Body of pancreas (tissue), 4 donors: ENCODE measurements around the gene PDE8B.

Experiments
- POLR2A ChIP-seq, 3 donors: fragments of 450-650 bp; IDR thresholded peaks; one replicate each; pipeline ENCODE4 v1.6.1; 2016; ENCODE audit warnings: antibody characterized with exemption in 3 of 3, mild to moderate bottlenecking in 2 of 3
- TF ChIP-seq, protein P1 (sequence below), 7 experiments: fragments of 450-650 bp in 4 of 7; fragments of 200-600 bp in 3 of 7; sonication (generic) in 3 of 7; IDR thresholded peaks; one replicate each; pipeline ENCODE4 v1.5.1; 2016 to 2019; ENCODE audit warnings: antibody characterized with exemption in 7 of 7

DNA sequence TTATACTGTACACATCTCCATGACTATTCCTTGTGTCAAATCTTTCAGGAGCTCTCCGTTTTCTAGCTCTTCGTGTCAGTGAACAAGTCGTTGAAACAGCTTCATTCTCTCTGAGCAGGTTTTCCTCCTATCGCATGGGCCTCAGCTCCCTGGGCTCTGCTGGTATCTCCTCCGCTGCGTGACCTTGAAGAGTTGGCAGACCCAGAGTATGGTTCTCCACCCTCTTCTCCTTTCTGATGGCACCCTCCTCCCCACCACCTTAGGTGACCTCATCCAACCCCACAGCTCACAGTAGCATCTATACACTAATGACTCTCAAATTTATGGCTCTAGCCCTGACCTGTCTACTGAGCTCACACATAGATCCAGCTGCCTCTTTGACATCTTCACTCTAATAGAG is 36.0 kb upstream of the PDE8B start:
- TF ChIP-seq, protein P1, sequence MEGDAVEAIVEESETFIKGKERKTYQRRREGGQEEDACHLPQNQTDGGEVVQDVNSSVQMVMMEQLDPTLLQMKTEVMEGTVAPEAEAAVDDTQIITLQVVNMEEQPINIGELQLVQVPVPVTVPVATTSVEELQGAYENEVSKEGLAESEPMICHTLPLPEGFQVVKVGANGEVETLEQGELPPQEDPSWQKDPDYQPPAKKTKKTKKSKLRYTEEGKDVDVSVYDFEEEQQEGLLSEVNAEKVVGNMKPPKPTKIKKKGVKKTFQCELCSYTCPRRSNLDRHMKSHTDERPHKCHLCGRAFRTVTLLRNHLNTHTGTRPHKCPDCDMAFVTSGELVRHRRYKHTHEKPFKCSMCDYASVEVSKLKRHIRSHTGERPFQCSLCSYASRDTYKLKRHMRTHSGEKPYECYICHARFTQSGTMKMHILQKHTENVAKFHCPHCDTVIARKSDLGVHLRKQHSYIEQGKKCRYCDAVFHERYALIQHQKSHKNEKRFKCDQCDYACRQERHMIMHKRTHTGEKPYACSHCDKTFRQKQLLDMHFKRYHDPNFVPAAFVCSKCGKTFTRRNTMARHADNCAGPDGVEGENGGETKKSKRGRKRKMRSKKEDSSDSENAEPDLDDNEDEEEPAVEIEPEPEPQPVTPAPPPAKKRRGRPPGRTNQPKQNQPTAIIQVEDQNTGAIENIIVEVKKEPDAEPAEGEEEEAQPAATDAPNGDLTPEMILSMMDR (IDR thresholded peaks at IDR 0.05): no peak
- no peak for TF ChIP-seq POLR2A (IDR thresholded peaks at IDR 0.05)
